Measurements from ENCODE around the gene LSM14A. TPM values are rescaled to one million over a fixed set of nuclear protein-coding genes. Genes with fewer than 3 reads are reported as not detected.

Gene LSM14A
- total RNA-seq, 1 experiment from 2014 or later = 161 TPM

DNA sequence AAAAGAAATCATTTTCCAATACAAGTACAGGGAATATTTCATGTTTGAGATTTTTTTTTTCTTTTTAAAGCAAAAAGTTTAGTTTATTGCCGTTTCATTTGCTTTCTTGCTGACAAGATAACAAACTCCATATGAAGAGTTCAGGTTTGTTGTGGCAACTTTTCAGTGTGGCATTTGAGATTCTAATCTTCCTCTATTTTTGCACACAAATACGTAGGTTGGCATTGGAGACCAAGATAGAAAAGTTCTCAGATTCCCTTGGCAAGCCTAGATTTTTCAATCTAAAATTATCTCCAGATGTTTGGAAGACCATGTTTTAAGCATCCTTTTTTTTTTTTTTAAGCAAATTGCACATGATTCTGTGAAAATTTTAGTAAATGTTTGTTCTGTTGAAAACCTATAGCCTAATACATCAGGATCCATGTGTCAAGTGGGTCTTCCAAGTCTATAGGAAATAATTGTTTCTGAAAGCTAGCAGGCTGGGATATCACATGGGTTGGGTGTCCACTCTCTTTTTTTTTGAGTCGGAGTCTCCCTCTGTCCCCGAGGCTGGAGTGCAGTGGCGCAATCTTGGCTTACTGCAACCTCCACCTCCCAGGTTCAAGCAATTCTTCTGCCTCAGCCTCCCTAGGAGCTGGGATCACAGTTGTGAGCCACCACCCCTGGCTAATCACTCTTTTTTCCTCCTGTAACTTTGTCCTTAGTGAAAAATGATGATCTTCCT, 84.7 kb downstream of the LSM14A start:
- H3K4me3 Mint-ChIP-seq = no peak overlapping the region

GRCh38 chr19:34257559-34257924, 85.2 kb downstream of the LSM14A start:
- DNase-seq (ENCODE audit: low spot score) = no peak
- no peak overlapping the region for H3K4me3 Mint-ChIP-seq
- CTCF ChIA-PET = interaction anchor here (1.1 kb wide), 1 partner anchor 12 kb away, joined by 3 read pairs; no protein-coding TSS in a partner anchor
- TF ChIP-seq, protein P1, sequence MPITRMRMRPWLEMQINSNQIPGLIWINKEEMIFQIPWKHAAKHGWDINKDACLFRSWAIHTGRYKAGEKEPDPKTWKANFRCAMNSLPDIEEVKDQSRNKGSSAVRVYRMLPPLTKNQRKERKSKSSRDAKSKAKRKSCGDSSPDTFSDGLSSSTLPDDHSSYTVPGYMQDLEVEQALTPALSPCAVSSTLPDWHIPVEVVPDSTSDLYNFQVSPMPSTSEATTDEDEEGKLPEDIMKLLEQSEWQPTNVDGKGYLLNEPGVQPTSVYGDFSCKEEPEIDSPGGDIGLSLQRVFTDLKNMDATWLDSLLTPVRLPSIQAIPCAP (CRISPR knock-in tag; IDR thresholded peaks at IDR 0.05) = no peak
- no peak for TF ChIP-seq GABPB1 (CRISPR knock-in tag; IDR thresholded peaks at IDR 0.05)
- no peaks in the 10 kb centered on the region for H3K9me3 Mint-ChIP-seq
- H3K27ac Mint-ChIP-seq = peak overlapping the region; percentile 92
- H3K4me1 Mint-ChIP-seq = peaks cover 34% of the 10 kb centered on the region
- POLR2A ChIA-PET = interaction anchor here (0.6 kb wide), 1 partner anchor 23 kb away, joined by 5 read pairs; no protein-coding TSS in a partner anchor
- H3K36me3 Mint-ChIP-seq = no peaks in the 10 kb centered on the region
- ATAC-seq = no peak
- no peaks in the 10 kb centered on the region for H3K27me3 Mint-ChIP-seq (ENCODE audit: low read depth)

More for the DNA sequence above, 84.7 kb downstream of the LSM14A start:
- no peak for DNase-seq (ENCODE audit: low spot score)
- no peaks in the 10 kb centered on the region for H3K27me3 Mint-ChIP-seq (ENCODE audit: low read depth)
- TF ChIP-seq CREB1 (CRISPR knock-in tag; IDR thresholded peaks at IDR 0.05) (no peak), ZNF512 (CRISPR knock-in tag; IDR thresholded peaks at IDR 0.05; ENCODE audit: borderline replicate concordance) (no peak), STAT6 (CRISPR knock-in tag; conservative IDR thresholded peaks at IDR 0.05; ENCODE audit: low read depth) (no peak), MYBL2 (CRISPR knock-in tag; IDR thresholded peaks at IDR 0.05) (no peak), ZBTB43 (CRISPR knock-in tag; IDR thresholded peaks at IDR 0.05) (no peak), HMGA2 (CRISPR knock-in tag; IDR thresholded peaks at IDR 0.05) (no peak), JUN (CRISPR knock-in tag; IDR thresholded peaks at IDR 0.05) (no peak)
- no peaks in the 10 kb centered on the region for H3K36me3 Mint-ChIP-seq
- ChIA-PET CTCF (interaction anchor here (0.7 kb wide), 1 partner anchor 612 kb away, joined by 3 read pairs; no protein-coding TSS in a partner anchor), POLR2A (interaction anchor here (0.6 to 0.7 kb wide), 2 partner anchors 23 to 74 kb away, joined by 3 to 5 read pairs; no protein-coding TSS in a partner anchor)
- H3K27ac Mint-ChIP-seq = peak overlapping the region; percentile 92
- H3K4me1 Mint-ChIP-seq = peaks cover 34% of the 10 kb centered on the region
- H3K9me3 Mint-ChIP-seq = no peaks in the 10 kb centered on the region
- no peak for ATAC-seq

- ChIA-PET POLR2A (no interaction called here), CTCF (no interaction called here)
- Mint-ChIP-seq H3K4me3 (no peak overlapping the region), H3K4me1 (peaks cover 27% of the 10 kb centered on the region), H3K27ac (peak overlapping the region; percentile 73), H3K27me3 (ENCODE audit: low read depth) (no peaks in the 10 kb centered on the region), H3K36me3 (no peaks in the 10 kb centered on the region), H3K9me3 (no peaks in the 10 kb centered on the region)
- ATAC-seq (no peak), DNase-seq (ENCODE audit: low spot score) (no peak)
- TF ChIP-seq ZNF512 (CRISPR knock-in tag; IDR thresholded peaks at IDR 0.05; ENCODE audit: borderline replicate concordance) = no peak
- no peak for TF ChIP-seq USF1 (CRISPR knock-in tag; IDR thresholded peaks at IDR 0.05)
- no peak for TF ChIP-seq JUN (CRISPR knock-in tag; IDR thresholded peaks at IDR 0.05)
- TF ChIP-seq, protein P2, sequence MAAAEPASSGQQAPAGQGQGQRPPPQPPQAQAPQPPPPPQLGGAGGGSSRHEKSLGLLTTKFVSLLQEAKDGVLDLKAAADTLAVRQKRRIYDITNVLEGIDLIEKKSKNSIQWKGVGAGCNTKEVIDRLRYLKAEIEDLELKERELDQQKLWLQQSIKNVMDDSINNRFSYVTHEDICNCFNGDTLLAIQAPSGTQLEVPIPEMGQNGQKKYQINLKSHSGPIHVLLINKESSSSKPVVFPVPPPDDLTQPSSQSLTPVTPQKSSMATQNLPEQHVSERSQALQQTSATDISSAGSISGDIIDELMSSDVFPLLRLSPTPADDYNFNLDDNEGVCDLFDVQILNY (CRISPR knock-in tag; IDR thresholded peaks at IDR 0.05) = no peak
Observed at GRCh38 chr19:34259367-34260095, 87.2 kb downstream of the LSM14A start.
